Measurements from ENCODE around the gene NTM.

Gene NTM

GRCh38 chr11:131776211-131776610, 405.8 kb downstream of the NTM start:
- DNase-seq (ENCODE audit: low read depth in 1 of 2, low spot score in 1 of 2) = no peak
- Histone ChIP-seq H3K27me3 (ENCODE audit: insufficient read depth, poor library complexity, severe bottlenecking) (peaks cover 2% of the 10 kb centered on the region), H3K27ac (replicated peaks) (no peak overlapping the region), H3K4me3 (replicated peaks; ENCODE audit: insufficient read depth, low read length) (no peak overlapping the region)
- no peak for TF ChIP-seq SPI1 (IDR thresholded peaks at IDR 0.05; ENCODE audit: borderline replicate concordance, low read depth)
- no peak for TF ChIP-seq GABPA (IDR thresholded peaks at IDR 0.05; ENCODE audit: low read depth)
- no peak for TF ChIP-seq POLR2AphosphoS5 (IDR thresholded peaks at IDR 0.05; ENCODE audit: low read depth)
- no peak for TF ChIP-seq REST (IDR thresholded peaks at IDR 0.05; ENCODE audit: insufficient replicate concordance, low read depth)
- TF ChIP-seq CTCF (IDR thresholded peaks at IDR 0.05; ENCODE audit: insufficient read depth, low read length) = no peak

- TF ChIP-seq REST (IDR thresholded peaks at IDR 0.05; ENCODE audit: insufficient replicate concordance, low read depth) = no peak
- TF ChIP-seq POLR2AphosphoS5 (IDR thresholded peaks at IDR 0.05; ENCODE audit: low read depth) = no peak
- no peak for TF ChIP-seq SPI1 (IDR thresholded peaks at IDR 0.05; ENCODE audit: borderline replicate concordance, low read depth)
- no peak for TF ChIP-seq CTCF (IDR thresholded peaks at IDR 0.05; ENCODE audit: insufficient read depth, low read length)
- TF ChIP-seq GABPA (IDR thresholded peaks at IDR 0.05; ENCODE audit: low read depth) = no peak
- Histone ChIP-seq H3K27me3 (ENCODE audit: insufficient read depth, poor library complexity, severe bottlenecking) (no peaks in the 10 kb centered on the region), H3K4me3 (replicated peaks; ENCODE audit: insufficient read depth, low read length) (no peak overlapping the region), H3K27ac (replicated peaks) (no peak overlapping the region)
- no peak for DNase-seq (ENCODE audit: low read depth in 1 of 2, low spot score in 1 of 2)
These were observed 415.4 kb downstream of the NTM start for GRCh38 chr11:131785801-131786200.

- no peak for TF ChIP-seq CTCF (IDR thresholded peaks at IDR 0.05; ENCODE audit: insufficient read depth, low read length)
- TF ChIP-seq SPI1 (IDR thresholded peaks at IDR 0.05; ENCODE audit: borderline replicate concordance, low read depth) = no peak
- TF ChIP-seq REST (IDR thresholded peaks at IDR 0.05; ENCODE audit: insufficient replicate concordance, low read depth) = no peak
- TF ChIP-seq POLR2AphosphoS5 (IDR thresholded peaks at IDR 0.05; ENCODE audit: low read depth) = no peak
- no peak for TF ChIP-seq GABPA (IDR thresholded peaks at IDR 0.05; ENCODE audit: low read depth)
- Histone ChIP-seq H3K27ac (replicated peaks) (no peak overlapping the region), H3K4me3 (replicated peaks; ENCODE audit: insufficient read depth, low read length) (no peak overlapping the region), H3K27me3 (ENCODE audit: insufficient read depth, poor library complexity, severe bottlenecking) (no peaks in the 10 kb centered on the region)
- no peak for DNase-seq (ENCODE audit: low read depth in 1 of 2, low spot score in 1 of 2)
These were observed 416.7 kb downstream of the NTM start for GRCh38 chr11:131787119-131787518.
